GM23338 (cell line): ENCODE measurements around the gene ADGRB3. TPM values are rescaled to one million over a fixed set of nuclear protein-coding genes. Genes with fewer than 3 reads are reported as not detected.

Experiments used
- ATAC-seq: fragments of 200-7000 bp; cut with Tn5 transposase; 3 replicates; pipeline ENCODE4 v1.9.1; 2020
- DNase-seq: peaks from one replicate; pipeline ENCODE4 v3.0.0-alpha.2; 2015; ENCODE audit warnings: low spot score
- H2AFZ ChIP-seq: fragments of 200-600 bp; sonication (generic); 2 replicates; pipeline ENCODE4 v1.8.0; 2016; ENCODE audit warnings: antibody characterized with exemption, mild to moderate bottlenecking, moderate library complexity
- H3F3A ChIP-seq: fragments of 200-600 bp; sonication (generic); replicated peaks from 2 replicates; pipeline ENCODE4 v1.8.0; 2017; ENCODE audit warnings: antibody characterized with exemption, mixed run types, low read depth
- H3K27ac ChIP-seq: fragments of 200-600 bp; sonication (generic); 2 replicates; pipeline ENCODE4 v1.6.1; 2016; ENCODE audit warnings: low read depth
- H3K27me3 ChIP-seq: fragments of 200-600 bp; sonication (generic); 2 replicates; pipeline ENCODE4 v1.8.0; 2016; ENCODE audit warnings: mild to moderate bottlenecking, mixed run types, moderate library complexity; ENCODE audit not compliant: insufficient read depth
- H3K36me3 ChIP-seq: fragments of 200-600 bp; sonication (generic); 2 replicates; pipeline ENCODE4 v1.8.0; 2016; ENCODE audit warnings: mild to moderate bottlenecking; ENCODE audit not compliant: insufficient read depth
- H3K4me1 ChIP-seq: fragments of 200-600 bp; sonication (generic); 2 replicates; pipeline ENCODE4 v1.8.0; 2016; ENCODE audit warnings: mild to moderate bottlenecking, moderate library complexity; ENCODE audit not compliant: insufficient read depth
- H3K4me2 ChIP-seq: fragments of 200-600 bp; sonication (generic); 2 replicates; pipeline ENCODE4 v1.7.1; 2017; ENCODE audit warnings: mixed run types
- H3K4me3 ChIP-seq: fragments of 200-600 bp; sonication (generic); 2 replicates; pipeline ENCODE4 v1.6.1; 2016; ENCODE audit warnings: mixed run types
- H3K79me2 ChIP-seq: fragments of 200-600 bp; sonication (generic); replicated peaks from 2 replicates; pipeline ENCODE4 v1.8.0; 2017; ENCODE audit warnings: mild to moderate bottlenecking; ENCODE audit not compliant: insufficient read depth
- H3K9me2 ChIP-seq: fragments of 200-600 bp; sonication (generic); 2 replicates; pipeline ENCODE4 v1.8.0; 2017; ENCODE audit not compliant: insufficient read depth
- H4K20me1 ChIP-seq: fragments of 200-600 bp; sonication (generic); replicated peaks from 2 replicates; pipeline ENCODE4 v1.8.0; 2017; ENCODE audit warnings: mild to moderate bottlenecking; ENCODE audit not compliant: insufficient read depth
- H3K27ac Mint-ChIP-seq: 2 replicates; pipeline ENCODE4 v1.8.0; 2020; ENCODE audit warnings: inconsistent platforms, mild to moderate bottlenecking, moderate library complexity, mixed read lengths
- H3K27me3 Mint-ChIP-seq: 3 replicates; pipeline ENCODE4 v1.8.0; 2022; ENCODE audit warnings: low read depth, mild to moderate bottlenecking, moderate library complexity, mixed read lengths, inconsistent platforms; ENCODE audit not compliant: insufficient read depth, poor library complexity
- H3K36me3 Mint-ChIP-seq: 3 replicates; pipeline ENCODE4 v1.8.0; 2021; ENCODE audit warnings: low read depth, mild to moderate bottlenecking, inconsistent platforms, moderate library complexity, mixed read lengths
- H3K4me1 Mint-ChIP-seq: 3 replicates; pipeline ENCODE4 v1.8.0; 2020; ENCODE audit warnings: mild to moderate bottlenecking, inconsistent platforms, mixed read lengths
- H3K4me3 Mint-ChIP-seq: 3 replicates; pipeline ENCODE4 v1.8.0; 2021; ENCODE audit warnings: moderate library complexity, mild to moderate bottlenecking, inconsistent platforms, mixed read lengths
- H3K9me3 Mint-ChIP-seq: 3 replicates; pipeline ENCODE4 v1.8.0; 2020; ENCODE audit warnings: moderate library complexity, mild to moderate bottlenecking, inconsistent platforms, mixed read lengths
- CREB1 ChIP-seq: fragments of 250-450 bp; sonication (Bioruptor Pico); IDR thresholded peaks from 2 replicates; pipeline ENCODE4 v1.5.0; 2020; ENCODE audit warnings: low read depth, mild to moderate bottlenecking, moderate library complexity
- CTCF ChIP-seq, 2 experiments: fragments of 200-600 bp in 1 of 2; sonication (generic) in 1 of 2; conservative IDR thresholded peaks; 2 replicates each; pipeline versions ENCODE4 v1.5.1 to v1.6.1; 2016 to 2017; ENCODE audit warnings: antibody characterized with exemption in 2 of 2, low read depth in 2 of 2, mild to moderate bottlenecking in 2 of 2, moderate library complexity in 1 of 2
- ETS1 ChIP-seq: IDR thresholded peaks from 2 replicates; pipeline ENCODE4 v1.6.1; 2016; ENCODE audit warnings: antibody characterized with exemption
- EZH2 ChIP-seq: fragments of 200-600 bp; sonication (generic); IDR thresholded peaks from one replicate; pipeline ENCODE4 v1.8.0; 2017; ENCODE audit warnings: antibody characterized with exemption, mild to moderate bottlenecking, low read depth; ENCODE audit not compliant: unreplicated experiment
- EZH2phosphoT487 ChIP-seq: fragments of 200-600 bp; sonication (generic); IDR thresholded peaks from one replicate; pipeline ENCODE4 v1.8.1; 2018; ENCODE audit warnings: antibody characterized with exemption; ENCODE audit not compliant: unreplicated experiment
- JUNB ChIP-seq: IDR thresholded peaks from one replicate; pipeline ENCODE4 v1.6.1; 2016; ENCODE audit warnings: antibody characterized with exemption; ENCODE audit not compliant: unreplicated experiment
- NANOG ChIP-seq: IDR thresholded peaks from 2 replicates; pipeline ENCODE4 v1.6.1; 2016; ENCODE audit warnings: antibody characterized with exemption, borderline replicate concordance
- POLR2AphosphoS5 ChIP-seq: IDR thresholded peaks from 2 replicates; pipeline ENCODE4 v1.6.1; 2016; ENCODE audit warnings: antibody characterized with exemption, low read depth
- REST ChIP-seq: IDR thresholded peaks from one replicate; pipeline ENCODE4 v1.6.1; 2018; ENCODE audit warnings: antibody characterized with exemption; ENCODE audit not compliant: unreplicated experiment
- STAT1 ChIP-seq: IDR thresholded peaks from one replicate; pipeline ENCODE4 v1.6.1; 2016; ENCODE audit warnings: antibody characterized with exemption; ENCODE audit not compliant: unreplicated experiment
- ZNF114 ChIP-seq: fragments of 250-450 bp; sonication (Bioruptor Pico); IDR thresholded peaks from 2 replicates; pipeline ENCODE4 v1.5.0; 2020; ENCODE audit warnings: mild to moderate bottlenecking, moderate library complexity
- ZNF331 ChIP-seq: fragments of 250-450 bp; sonication (Bioruptor Pico); IDR thresholded peaks from 2 replicates; pipeline ENCODE4 v1.5.0; 2020; ENCODE audit warnings: low read depth, mild to moderate bottlenecking, moderate library complexity
- ZNF462 ChIP-seq: fragments of 250-450 bp; sonication (Bioruptor Pico); IDR thresholded peaks from 2 replicates; pipeline ENCODE4 v1.5.0; 2020; ENCODE audit warnings: mild to moderate bottlenecking, moderate library complexity
- polyA plus RNA-seq: library from polyadenylated mRNA; unstranded; fragments of >200 nt; fragmentation: Nextera tagmentation; extraction: Ambion mirVana; gene quantifications from 2 replicates; pipeline ENCODE4 v1.2.1, GENCODE V29; 2016
- total RNA-seq: library from RNA; depleted of rRNA; stranded (reverse); fragments of >200 nt; shearing (Covaris generic); gene quantifications from 2 replicates; pipeline ENCODE4 v1.2.3, GENCODE V29; 2014

ADGRB3 gene
- total and polyA plus RNA-seq, 2 experiments from 2014 or later = 0.92 to 4.0 TPM

- no peak for TF ChIP-seq ZNF114 (CRISPR knock-in tag)
- TF ChIP-seq STAT1 = no peak
- TF ChIP-seq EZH2phosphoT487 = no peak
- no peak for TF ChIP-seq REST
- TF ChIP-seq EZH2 = no peak
- TF ChIP-seq CREB1 = no peak
- TF ChIP-seq POLR2AphosphoS5 = no peak
- no peak for TF ChIP-seq NANOG
- TF ChIP-seq ZNF462 (CRISPR knock-in tag) = no peak
- no peak for TF ChIP-seq CTCF (conservative IDR thresholded peaks at IDR 0.05; ENCODE audit: low read depth in 2 of 2)
- TF ChIP-seq JUNB = no peak
- TF ChIP-seq ETS1 = no peak
- no peak for TF ChIP-seq ZNF331 (CRISPR knock-in tag)
- Histone ChIP-seq H3F3A (no peaks in the 10 kb centered on the region), H3K27me3 (no peaks in the 10 kb centered on the region), H3K79me2 (no peaks in the 10 kb centered on the region), H4K20me1 (no peaks in the 10 kb centered on the region), H3K4me1 (no peaks in the 10 kb centered on the region), H3K36me3 (no peaks in the 10 kb centered on the region), H3K9me2 (no peaks in the 10 kb centered on the region), H3K4me3 (no peak overlapping the region), H3K4me2 (no peak overlapping the region), H3K27ac (no peak overlapping the region), H2AFZ (no peak overlapping the region)
- ATAC-seq (no peak), DNase-seq (no peak)
- H3K4me1 Mint-ChIP-seq = peaks cover 3% of the 10 kb centered on the region; the same call in 2 of the 3 replicates
- H3K9me3 Mint-ChIP-seq = no peaks in the 10 kb centered on the region
- no peak overlapping the region for H3K4me3 Mint-ChIP-seq
- H3K27me3 Mint-ChIP-seq = no peaks in the 10 kb centered on the region
- no peak overlapping the region for H3K27ac Mint-ChIP-seq
- H3K36me3 Mint-ChIP-seq = no peaks in the 10 kb centered on the region
Measured at GRCh38 chr6:68673255-68673654, 38.2 kb downstream of the ADGRB3 start.
